Lower leg skin (tissue), 4 donors: Measurements from ENCODE around the gene ALPI. TPM values are rescaled to one million over a fixed set of nuclear protein-coding genes. Genes with fewer than 3 reads are reported as not detected.

Experiments used
- DNase-seq, 2 donors: peaks; one replicate each; pipeline ENCODE4 v3.0.0-alpha.2; 2019; ENCODE audit warnings: low spot score in 2 of 2
- H3K4me3 ChIP-seq: fragments of 200-600 bp; sonication (generic); 2 replicates; pipeline ENCODE4 v1.5.1; 2017; ENCODE audit warnings: mild to moderate bottlenecking, low read depth; ENCODE audit not compliant: poor library complexity, severe bottlenecking
- CTCF ChIP-seq, 3 donors: fragments of 450-650 bp; IDR thresholded peaks; one replicate each; pipeline ENCODE4 v1.5.1; 2016; ENCODE audit warnings: antibody characterized with exemption in 3 of 3, mild to moderate bottlenecking in 3 of 3, moderate library complexity in 2 of 3
- POLR2A ChIP-seq, 2 donors: fragments of 450-650 bp; IDR thresholded peaks; one replicate each; pipeline ENCODE4 v1.6.1; 2016 to 2017; ENCODE audit warnings: antibody characterized with exemption in 2 of 2, mild to moderate bottlenecking in 1 of 2, moderate library complexity in 1 of 2
- WGBS, 2 donors: methylation state at CpG; one replicate each; pipeline ENCODE4 v1.1.5; 2018; 5-methylcytosine and 5-hydroxymethylcytosine counted together
- intact Hi-C: fragments of 100-400 bp; cut with DNase I; formaldehyde crosslinking; loops from one replicate; pipeline ENCODE4 v1.15.0; 2023; ENCODE audit warnings: low total_unique reads
- total RNA-seq, 4 donors: library from RNA; depleted of rRNA; stranded (reverse); fragments of >200 nt; gene quantifications; one replicate each; pipeline ENCODE4 v1.1.0, GENCODE V29; 2016

ALPI gene
- total RNA-seq, 4 donors from 2014 or later: not detected

- 82 to 89% methylated on average over 6 of the region's 6 CpGs for WGBS, 2 donors
- TF ChIP-seq POLR2A (IDR thresholded peaks at IDR 0.05) (no peak), CTCF (IDR thresholded peaks at IDR 0.05) (no peak)
- intact Hi-C loops: no loop called here
- DNase-seq: peak in 1 of 2 donors; percentile 63
- no peak overlapping the region for H3K4me3 ChIP-seq
Measured at GRCh38 chr2:232411901-232412629, 43.9 kb upstream of the ALPI start.

DNA sequence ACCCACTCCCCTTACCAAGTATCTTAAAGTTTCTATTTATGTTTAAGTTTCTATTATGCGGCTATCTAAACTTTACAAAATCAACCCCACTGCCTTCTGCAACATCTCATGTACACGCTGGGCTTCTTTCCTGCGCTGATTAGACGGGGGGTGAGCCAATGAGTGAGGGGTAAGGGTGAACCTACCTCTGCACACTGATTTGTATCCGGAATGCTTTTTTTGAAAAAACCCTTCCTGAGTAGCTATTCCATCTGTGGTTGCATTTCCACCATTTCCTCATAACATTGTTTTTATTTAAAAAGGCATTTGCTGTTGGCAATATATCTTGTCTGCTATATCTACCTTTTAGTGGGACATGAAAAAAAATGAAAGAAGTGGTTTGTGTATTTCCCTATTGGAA is 43.0 kb upstream of the ALPI start:
- WGBS, 2 donors: 45 to 50% methylated on average over 5 of the region's 5 CpGs
- intact Hi-C loops: no loop called here
- no peak overlapping the region for H3K4me3 ChIP-seq
- DNase-seq: no peak
- TF ChIP-seq CTCF (IDR thresholded peaks at IDR 0.05): no peak
- no peak for TF ChIP-seq POLR2A (IDR thresholded peaks at IDR 0.05)

GRCh38 chr2:232415138-232415690 is 40.7 kb upstream of the ALPI start:
- peak in 1 of 2 donors; percentile 76 for DNase-seq
- 83 to 84% methylated on average over 8 of the region's 8 CpGs for WGBS, 2 donors
- TF ChIP-seq CTCF (IDR thresholded peaks at IDR 0.05) (no peak), POLR2A (IDR thresholded peaks at IDR 0.05) (no peak)
- intact Hi-C loops: no loop called here
- no peak overlapping the region for H3K4me3 ChIP-seq

GRCh38 chr2:232415736-232416520 is 40.0 kb upstream of the ALPI start:
- peak in 1 of 2 donors; percentile 74 for DNase-seq
- intact Hi-C loops: no loop called here
- WGBS, 2 donors: 89 to 92% methylated on average over 9 to 12 of the region's 12 CpGs
- no peak overlapping the region for H3K4me3 ChIP-seq
- TF ChIP-seq POLR2A (IDR thresholded peaks at IDR 0.05): no peak
- TF ChIP-seq CTCF (IDR thresholded peaks at IDR 0.05): no peak

DNA sequence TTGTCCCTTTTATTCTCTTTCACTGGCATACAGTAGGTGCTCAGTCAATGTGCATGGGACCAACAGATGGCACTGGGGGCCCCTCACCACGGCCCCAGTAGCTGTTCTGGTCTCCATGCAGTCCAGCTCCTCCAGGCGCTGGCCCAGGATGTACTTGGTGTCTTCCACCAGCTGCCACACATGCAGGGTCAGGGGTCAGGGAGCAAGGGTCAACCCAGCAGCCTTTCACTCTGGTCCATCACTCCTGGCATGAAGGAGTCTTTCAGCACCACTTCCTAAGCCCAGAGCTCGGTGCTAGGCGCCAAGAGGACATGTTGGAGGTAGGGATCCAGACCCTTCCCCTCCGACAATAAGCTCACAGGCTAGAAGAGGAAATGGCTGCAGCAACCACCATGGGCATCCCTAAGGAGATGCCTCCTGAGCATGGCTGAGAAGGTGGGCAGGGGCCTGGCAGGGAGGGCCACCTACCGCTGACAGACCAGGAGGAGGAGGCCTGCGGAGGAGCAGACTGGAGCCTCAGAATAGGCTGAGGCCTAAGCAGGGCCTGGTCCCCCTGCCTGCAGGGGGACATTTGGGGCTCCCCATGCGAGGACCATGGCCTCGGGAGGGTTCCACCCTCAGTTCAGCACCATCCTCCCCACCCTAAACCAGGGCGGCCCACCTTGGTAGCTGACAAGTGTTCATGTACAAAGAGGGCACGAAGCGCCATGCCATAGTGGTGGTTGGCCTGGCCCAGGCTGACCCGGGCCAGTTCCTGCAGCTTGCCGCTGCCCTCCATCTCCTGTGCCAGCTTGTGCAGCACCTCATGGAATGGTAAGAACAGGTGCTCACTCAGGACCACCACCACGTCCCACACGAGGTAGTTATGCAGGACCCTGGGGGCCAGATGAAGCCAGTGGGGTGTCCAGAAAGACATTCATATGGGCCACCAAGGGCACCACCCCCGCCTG is 39.2 kb upstream of the ALPI start:
- intact Hi-C loops: no loop called here
- TF ChIP-seq CTCF (IDR thresholded peaks at IDR 0.05) (no peak), POLR2A (IDR thresholded peaks at IDR 0.05) (no peak)
- DNase-seq: peak in 1 of 2 donors; percentile 80
- H3K4me3 ChIP-seq: no peak overlapping the region
- WGBS, 2 donors: 85 to 91% methylated on average over 17 of the region's 17 CpGs
